ENCODE measurements around the gene TRIM67. TPM values are rescaled to one million over a fixed set of nuclear protein-coding genes. Genes with fewer than 3 reads are reported as not detected.

Gene TRIM67
- polyA plus RNA-seq, 3 donors, result 0.05 to 0.09 (median 0.08) TPM

GRCh38 chr1:231248778-231249177, 86.9 kb downstream of the TRIM67 start:
- no peak for DNase-seq (ENCODE audit: extremely low read depth in 1 of 11, low read depth in 9 of 11, low spot score in 4 of 11)

GRCh38 chr1:231252336-231252735, 90.5 kb downstream of the TRIM67 start:
- DNase-seq (ENCODE audit: extremely low read depth in 1 of 11, low read depth in 9 of 11, low spot score in 4 of 11), result no peak

DNA sequence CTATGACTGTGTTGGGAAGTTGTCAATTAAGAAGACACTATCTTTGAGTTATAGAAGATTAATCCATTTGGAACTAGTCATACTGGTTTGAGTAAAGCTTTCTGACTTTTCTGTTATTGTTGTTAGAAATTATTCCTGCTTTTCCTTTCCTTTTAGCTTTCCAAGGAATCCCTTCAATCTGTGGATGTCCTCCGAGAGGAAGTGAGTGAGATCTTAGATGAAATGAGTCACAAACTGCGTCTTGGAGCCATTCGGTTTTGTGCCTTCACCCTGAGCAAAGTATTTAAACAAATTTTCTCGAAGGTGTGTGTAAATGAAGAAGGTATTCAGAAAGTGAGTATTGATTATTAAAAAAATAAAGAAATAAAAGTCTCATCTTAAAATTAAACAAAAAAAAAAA, 98.5 kb downstream of the TRIM67 start:
- DNase-seq (ENCODE audit: extremely low read depth in 1 of 11, low read depth in 9 of 11, low spot score in 4 of 11), result no peak

DNA sequence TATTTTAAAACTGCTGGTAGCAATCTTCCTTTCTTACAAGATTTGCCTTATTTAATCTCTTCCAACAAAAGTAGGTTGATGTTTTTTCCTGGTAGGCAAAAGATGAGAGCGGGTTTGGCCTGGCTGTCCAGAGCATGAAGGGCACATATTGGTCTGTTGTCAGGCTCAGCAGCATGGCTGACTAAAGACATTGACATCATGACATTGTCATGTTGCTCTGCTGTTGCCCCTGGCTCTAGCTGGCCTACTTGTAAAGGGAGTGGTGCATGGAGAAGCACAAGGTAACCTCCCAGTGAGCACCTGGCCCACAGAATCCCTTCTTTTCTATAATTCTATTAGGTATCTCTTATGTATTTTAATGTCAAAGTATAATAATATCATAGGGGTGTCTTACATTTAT, 102.8 kb downstream of the TRIM67 start:
- DNase-seq (ENCODE audit: extremely low read depth in 1 of 11, low read depth in 9 of 11, low spot score in 4 of 11), result no peak

GRCh38 chr1:231265379-231265778, 103.5 kb downstream of the TRIM67 start:
- no peak for DNase-seq (ENCODE audit: extremely low read depth in 1 of 11, low read depth in 9 of 11, low spot score in 4 of 11)

DNA sequence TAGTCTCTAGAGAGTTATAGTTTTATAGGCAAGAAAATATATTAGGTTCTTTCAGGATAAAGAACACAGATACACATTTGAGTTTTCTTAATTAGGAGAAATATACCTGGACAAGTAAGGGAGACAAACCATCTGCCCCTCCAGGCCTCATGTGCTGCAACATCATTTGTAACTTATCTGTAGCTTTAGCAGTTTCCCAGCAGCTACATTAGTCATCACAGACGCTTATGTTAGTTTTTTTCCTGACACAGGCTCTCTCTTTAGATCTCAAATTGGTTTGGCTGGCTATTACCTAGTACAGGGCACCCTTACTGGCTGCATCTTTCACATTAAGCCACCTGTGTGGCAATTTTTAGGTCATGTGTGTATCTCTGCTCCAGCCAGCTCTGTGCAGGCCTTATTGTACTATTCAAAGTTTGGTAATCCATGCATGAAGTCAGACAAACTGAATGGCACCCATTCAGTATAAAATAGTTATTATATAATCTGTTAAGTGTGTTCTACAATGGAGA, 105.0 kb downstream of the TRIM67 start:
- DNase-seq (ENCODE audit: extremely low read depth in 1 of 11, low read depth in 9 of 11, low spot score in 4 of 11), result no peak

Other genes starting within 250 kb of the TRIM67 start
- gene TTC13, start 183.2 kb upstream of the TRIM67 start, polyA plus RNA-seq (ENCODE audit: insufficient read length in 3 of 3), result 10 to 100 TPM; 17.6 to 19.9 (median 19.7) TPM
- 10 to 100 TPM; 21.4 to 29.5 (median 25.1) TPM for gene ARV1, start 183.0 kb upstream of the TRIM67 start, polyA plus RNA-seq (ENCODE audit: insufficient read length in 3 of 3)
- 10 to 100 TPM; 12.8 to 19.2 (median 16.6) TPM for gene FAM89A, start 121.8 kb upstream of the TRIM67 start, polyA plus RNA-seq (ENCODE audit: insufficient read length in 3 of 3)
- 10 to 100 TPM; 62.2 to 72.2 (median 71.2) TPM for gene GNPAT, start 79.2 kb downstream of the TRIM67 start, polyA plus RNA-seq (ENCODE audit: insufficient read length in 3 of 3)
- 10 to 100 TPM; 11.2 to 12.3 (median 12.0) TPM for gene EXOC8, start 175.8 kb downstream of the TRIM67 start, polyA plus RNA-seq (ENCODE audit: insufficient read length in 3 of 3)
- 10 to 100 TPM; 12.7 to 15.6 (median 12.7) TPM for gene SPRTN, start 176.2 kb downstream of the TRIM67 start, polyA plus RNA-seq (ENCODE audit: insufficient read length in 3 of 3)